WTC11 (cell line): Measurements from ENCODE around the gene CDK11B. TPM values are rescaled to one million over a fixed set of nuclear protein-coding genes. Genes with fewer than 3 reads are reported as not detected.

Source experiments
- ATAC-seq: fragments of 200-7000 bp; cut with Tn5 transposase; 2 replicates; pipeline ENCODE4 v1.10.0; 2021; ENCODE audit warnings: mild to moderate bottlenecking, moderate library complexity
- CTCF ChIA-PET: fragments of 300-600 bp; sonication (Branson Sonifier 250); formaldehyde crosslinking; loops from one replicate; lab custom pipeline; 2021; ENCODE audit warnings: antibody characterized with exemption; lab: Charles Lee
- POLR2A ChIA-PET: fragments of 350-600 bp; sonication (Branson Sonifier 250); formaldehyde crosslinking; loops from one replicate; lab custom pipeline; 2021; ENCODE audit warnings: antibody characterized with exemption; lab: Charles Lee
- DNase-seq: peaks from one replicate; pipeline ENCODE4 v3.0.0; 2021; ENCODE audit warnings: low spot score
- H3K27ac Mint-ChIP-seq: 2 replicates; pipeline ENCODE4 v1.8.0; 2021; ENCODE audit warnings: mixed read lengths
- H3K27me3 Mint-ChIP-seq: 2 replicates; pipeline ENCODE4 v1.8.0; 2021; ENCODE audit warnings: low read depth, mild to moderate bottlenecking, moderate library complexity, mixed read lengths
- H3K36me3 Mint-ChIP-seq: 2 replicates; pipeline ENCODE4 v1.8.0; 2021; ENCODE audit warnings: mixed read lengths
- H3K4me1 Mint-ChIP-seq: 2 replicates; pipeline ENCODE4 v1.8.0; 2022; ENCODE audit warnings: mixed read lengths
- H3K4me3 Mint-ChIP-seq: 2 replicates; pipeline ENCODE4 v1.8.0; 2021; ENCODE audit warnings: mild to moderate bottlenecking, moderate library complexity, mixed read lengths
- H3K9me3 Mint-ChIP-seq: 2 replicates; pipeline ENCODE4 v1.8.0; 2021; ENCODE audit warnings: mixed read lengths
- AR ChIP-seq: fragments of 250-450 bp; sonication (Bioruptor Pico); IDR thresholded peaks from 2 replicates; pipeline ENCODE4 v1.9.0; 2021; ENCODE audit warnings: mild to moderate bottlenecking
- CREB1 ChIP-seq: sonication (generic); formaldehyde crosslinking; IDR thresholded peaks from 2 replicates; pipeline ENCODE4 v1.8.0; 2023; ENCODE audit warnings: mild to moderate bottlenecking, missing genetic modification reagents
- E2F5 ChIP-seq: sonication (generic); formaldehyde crosslinking; IDR thresholded peaks from 2 replicates; pipeline ENCODE4 v1.8.1; 2022; ENCODE audit warnings: mild to moderate bottlenecking, moderate library complexity, missing genetic modification reagents
- EMX1 ChIP-seq: fragments of 250-450 bp; sonication (Bioruptor Pico); IDR thresholded peaks from 2 replicates; pipeline ENCODE4 v1.8.0; 2021; ENCODE audit warnings: mild to moderate bottlenecking
- GRHL2 ChIP-seq: fragments of 250-450 bp; sonication (Bioruptor Pico); IDR thresholded peaks from 2 replicates; pipeline ENCODE4 v1.8.0; 2022; ENCODE audit warnings: mild to moderate bottlenecking, moderate library complexity; ENCODE audit not compliant: insufficient replicate concordance, severe bottlenecking
- HMGXB4 ChIP-seq: sonication (generic); formaldehyde crosslinking; IDR thresholded peaks from 2 replicates; pipeline ENCODE4 v1.8.1; 2023; ENCODE audit warnings: mild to moderate bottlenecking, moderate library complexity, missing genetic modification reagents
- JAZF1 ChIP-seq: fragments of 250-450 bp; sonication (Bioruptor Pico); IDR thresholded peaks from 2 replicates; pipeline ENCODE4 v1.9.0; 2021; ENCODE audit warnings: moderate library complexity, mild to moderate bottlenecking, inconsistent platforms
- JUN ChIP-seq: sonication (generic); formaldehyde crosslinking; IDR thresholded peaks from 2 replicates; pipeline ENCODE4 v1.8.0; 2023; ENCODE audit warnings: mild to moderate bottlenecking, missing genetic modification reagents
- NFATC4 ChIP-seq: fragments of 250-450 bp; sonication (Bioruptor Pico); IDR thresholded peaks from 2 replicates; pipeline ENCODE4 v1.9.0; 2021; ENCODE audit warnings: mild to moderate bottlenecking
- NR2C2 ChIP-seq: sonication (generic); formaldehyde crosslinking; IDR thresholded peaks from 2 replicates; pipeline ENCODE4 v1.8.0; 2022; ENCODE audit warnings: mild to moderate bottlenecking, missing genetic modification reagents
- NR3C1 ChIP-seq: sonication (generic); formaldehyde crosslinking; conservative IDR thresholded peaks from 2 replicates; pipeline ENCODE4 v1.8.1; 2023; ENCODE audit warnings: low read depth, mild to moderate bottlenecking, missing genetic modification reagents
- PRRX2 ChIP-seq: fragments of 250-450 bp; sonication (Bioruptor Pico); IDR thresholded peaks from 2 replicates; pipeline ENCODE4 v1.8.0; 2021; ENCODE audit warnings: mild to moderate bottlenecking
- TEAD4 ChIP-seq: sonication (generic); formaldehyde crosslinking; IDR thresholded peaks from 2 replicates; pipeline ENCODE4 v1.8.0; 2022; ENCODE audit warnings: mild to moderate bottlenecking, missing genetic modification reagents
- ZNF138 ChIP-seq: sonication (generic); formaldehyde crosslinking; conservative IDR thresholded peaks from 2 replicates; pipeline ENCODE4 v1.8.1; 2022; ENCODE audit warnings: mild to moderate bottlenecking, moderate library complexity, missing genetic modification reagents
- ZNF219 ChIP-seq: sonication (generic); formaldehyde crosslinking; IDR thresholded peaks from 2 replicates; pipeline ENCODE4 v1.8.0; 2023; ENCODE audit warnings: missing genetic modification reagents, mild to moderate bottlenecking, borderline replicate concordance
- ZNF416 ChIP-seq: fragments of 250-450 bp; sonication (Bioruptor Pico); IDR thresholded peaks from 2 replicates; pipeline ENCODE4 v1.9.0; 2021; ENCODE audit warnings: mild to moderate bottlenecking, inconsistent platforms
- ZNF671 ChIP-seq: fragments of 250-450 bp; sonication (Bioruptor Pico); IDR thresholded peaks from 2 replicates; pipeline ENCODE4 v1.8.0; 2021; ENCODE audit warnings: mild to moderate bottlenecking
- total RNA-seq: library from RNA; stranded (reverse); gene quantifications from 3 replicates; pipeline ENCODE4 v1.2.3, GENCODE V29; 2021
- TF ChIP-seq, protein P1 (sequence below): sonication (generic); formaldehyde crosslinking; IDR thresholded peaks from 2 replicates; pipeline ENCODE4 v1.8.1; 2023; ENCODE audit warnings: mild to moderate bottlenecking, missing genetic modification reagents, moderate library complexity
- TF ChIP-seq, protein P2 (sequence below): sonication (generic); formaldehyde crosslinking; IDR thresholded peaks from 2 replicates; pipeline ENCODE4 v1.8.1; 2023; ENCODE audit warnings: mild to moderate bottlenecking, missing genetic modification reagents

CDK11B gene
- total RNA-seq, 1 experiment from 2014 or later, result 41.2 TPM

GRCh38 chr1:1683104-1683905, 24.5 kb upstream of the CDK11B start:
- CTCF ChIA-PET, result interaction anchor here (0.6 to 1.4 kb wide), 6 partner anchors 18 to 491 kb away, joined by 3 to 11 read pairs (median 3); partner anchors contain the start of genes CALML6 and CDK11A
- peaks cover 31% of the 10 kb centered on the region for H3K4me1 Mint-ChIP-seq
- H3K4me3 Mint-ChIP-seq, result peak overlapping the region; percentile 54
- H3K36me3 Mint-ChIP-seq, result no peaks in the 10 kb centered on the region
- DNase-seq, result peak; percentile 56
- no peaks in the 10 kb centered on the region for H3K27me3 Mint-ChIP-seq
- peak; percentile 72 for ATAC-seq
- TF ChIP-seq JAZF1 (CRISPR knock-in tag) (no peak), GRHL2 (CRISPR knock-in tag) (no peak), ZNF416 (no peak), NR3C1 (CRISPR knock-in tag) (no peak), JUN (CRISPR knock-in tag) (no peak), ZNF138 (CRISPR knock-in tag) (no peak), NFATC4 (CRISPR knock-in tag) (no peak), ZNF219 (CRISPR knock-in tag) (no peak), TEAD4 (CRISPR knock-in tag) (no peak), ZNF671 (CRISPR knock-in tag) (no peak), CREB1 (CRISPR knock-in tag) (no peak), PRRX2 (CRISPR knock-in tag) (no peak), AR (CRISPR knock-in tag) (no peak), EMX1 (CRISPR knock-in tag) (no peak), E2F5 (CRISPR knock-in tag) (no peak), NR2C2 (no peak), HMGXB4 (CRISPR knock-in tag) (no peak)
- TF ChIP-seq, protein P1, sequence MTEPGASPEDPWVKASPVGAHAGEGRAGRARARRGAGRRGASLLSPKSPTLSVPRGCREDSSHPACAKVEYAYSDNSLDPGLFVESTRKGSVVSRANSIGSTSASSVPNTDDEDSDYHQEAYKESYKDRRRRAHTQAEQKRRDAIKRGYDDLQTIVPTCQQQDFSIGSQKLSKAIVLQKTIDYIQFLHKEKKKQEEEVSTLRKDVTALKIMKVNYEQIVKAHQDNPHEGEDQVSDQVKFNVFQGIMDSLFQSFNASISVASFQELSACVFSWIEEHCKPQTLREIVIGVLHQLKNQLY (CRISPR knock-in tag), result no peak
- TF ChIP-seq, protein P2, sequence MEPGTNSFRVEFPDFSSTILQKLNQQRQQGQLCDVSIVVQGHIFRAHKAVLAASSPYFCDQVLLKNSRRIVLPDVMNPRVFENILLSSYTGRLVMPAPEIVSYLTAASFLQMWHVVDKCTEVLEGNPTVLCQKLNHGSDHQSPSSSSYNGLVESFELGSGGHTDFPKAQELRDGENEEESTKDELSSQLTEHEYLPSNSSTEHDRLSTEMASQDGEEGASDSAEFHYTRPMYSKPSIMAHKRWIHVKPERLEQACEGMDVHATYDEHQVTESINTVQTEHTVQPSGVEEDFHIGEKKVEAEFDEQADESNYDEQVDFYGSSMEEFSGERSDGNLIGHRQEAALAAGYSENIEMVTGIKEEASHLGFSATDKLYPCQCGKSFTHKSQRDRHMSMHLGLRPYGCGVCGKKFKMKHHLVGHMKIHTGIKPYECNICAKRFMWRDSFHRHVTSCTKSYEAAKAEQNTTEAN (CRISPR knock-in tag), result no peak
- H3K27ac Mint-ChIP-seq, result peak overlapping the region; percentile 95
- no peaks in the 10 kb centered on the region for H3K9me3 Mint-ChIP-seq
- POLR2A ChIA-PET, result no interaction called here
